H54 (cell line): Measurements from ENCODE around the gene RNF166.

ENCODE experiments used
- DNase-seq: peaks from one replicate; pipeline ENCODE4 v3.0.0; 2011; ENCODE audit warnings: low spot score, mixed read lengths; ENCODE audit not compliant: insufficient read length
- FAIRE-seq: peaks from 3 replicates; lab custom pipeline; 2011; peaks lifted over from hg19 to GRCh38; lab: Jason Lieb, UNC
- POLR2A ChIP-seq: IDR thresholded peaks from 2 replicates; pipeline ENCODE4 v1.6.1; 2011; ENCODE audit warnings: low read depth, mild to moderate bottlenecking, low read length

Gene RNF166

GRCh38 chr16:88713568-88714419 is 7.6 kb upstream of the RNF166 start:
- TF ChIP-seq POLR2A = no peak
- DNase-seq (peak; percentile 82), FAIRE-seq (no peak)

GRCh38 chr16:88713054-88713453 is 6.8 kb upstream of the RNF166 start:
- TF ChIP-seq POLR2A = no peak
- no peak for DNase-seq
- no peak for FAIRE-seq

- TF ChIP-seq POLR2A = no peak
- FAIRE-seq = no peak
- no peak for DNase-seq
Observed at GRCh38 chr16:88712362-88712979, 6.3 kb upstream of the RNF166 start.

GRCh38 chr16:88711750-88712340 is 5.6 kb upstream of the RNF166 start:
- no peak for TF ChIP-seq POLR2A
- DNase-seq (no peak), FAIRE-seq (no peak)

- FAIRE-seq (no peak), DNase-seq (no peak)
- TF ChIP-seq POLR2A = no peak
Observed at GRCh38 chr16:88710556-88710955, 4.3 kb upstream of the RNF166 start.

- no peak for DNase-seq
- TF ChIP-seq POLR2A = no peak
- FAIRE-seq = no peak
Observed at GRCh38 chr16:88706965-88707826, 988 bp upstream of the RNF166 start.

GRCh38 chr16:88705801-88706228 is 393 bp downstream of the RNF166 start:
- DNase-seq (no peak), FAIRE-seq (no peak)
- no peak for TF ChIP-seq POLR2A

- FAIRE-seq (no peak), DNase-seq (no peak)
- TF ChIP-seq POLR2A = no peak
Observed at GRCh38 chr16:88705076-88705684, 1.0 kb downstream of the RNF166 start.

GRCh38 chr16:88703486-88704309 is 2.5 kb downstream of the RNF166 start:
- FAIRE-seq (no peak), DNase-seq (no peak)
- TF ChIP-seq POLR2A = no peak

GRCh38 chr16:88702371-88703210 is 3.6 kb downstream of the RNF166 start:
- DNase-seq (no peak), FAIRE-seq (no peak)
- TF ChIP-seq POLR2A = no peak

GRCh38 chr16:88701581-88702370 is 4.4 kb downstream of the RNF166 start:
- FAIRE-seq = no peak
- no peak for TF ChIP-seq POLR2A

More at GRCh38 chr16:88701581-88702370, 4.4 kb downstream of the RNF166 start:
- DNase-seq = no peak
